NCI-H2227 (cell line): ENCODE measurements around the gene ERH.
A peak's percentile ranks its signal among the peaks of the same experiment; 100 is the strongest.

Experiments
- DNase-seq: peaks from one replicate; lab custom pipeline; 2025; ENCODE audit not compliant: unreplicated experiment; lab: John Stamatoyannopoulos, UW

Gene ERH

GRCh38 chr14:69356903-69357543 is 41.1 kb downstream of the ERH start:
- DNase-seq: no peak

- DNase-seq: no peak
Observed at GRCh38 chr14:69355607-69356281, 42.4 kb downstream of the ERH start.

DNA sequence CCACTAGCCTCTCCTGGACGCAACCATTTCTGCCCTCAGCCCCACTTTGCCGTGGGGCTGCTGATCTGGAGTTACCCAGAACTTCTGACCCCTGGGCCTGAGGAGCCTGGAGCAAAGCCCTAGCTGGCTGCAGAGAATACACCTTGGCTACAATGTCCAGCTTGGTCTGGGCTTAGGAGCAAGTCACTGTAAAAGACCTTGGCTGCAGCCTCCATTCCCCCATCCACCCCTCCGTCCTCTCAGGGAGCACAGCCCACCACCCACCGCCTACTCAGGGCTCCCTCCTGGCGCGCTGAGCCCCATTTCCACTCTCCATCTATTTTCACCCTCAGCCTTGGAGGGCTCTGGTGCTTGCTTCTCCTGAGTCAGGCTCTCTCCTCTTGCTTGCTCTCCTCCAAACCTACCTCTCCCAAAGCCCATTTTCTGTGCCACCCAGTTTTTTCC is 42.9 kb downstream of the ERH start:
- DNase-seq: no peak

- no peak for DNase-seq
Observed at GRCh38 chr14:69354383-69355153, 43.5 kb downstream of the ERH start.

DNA sequence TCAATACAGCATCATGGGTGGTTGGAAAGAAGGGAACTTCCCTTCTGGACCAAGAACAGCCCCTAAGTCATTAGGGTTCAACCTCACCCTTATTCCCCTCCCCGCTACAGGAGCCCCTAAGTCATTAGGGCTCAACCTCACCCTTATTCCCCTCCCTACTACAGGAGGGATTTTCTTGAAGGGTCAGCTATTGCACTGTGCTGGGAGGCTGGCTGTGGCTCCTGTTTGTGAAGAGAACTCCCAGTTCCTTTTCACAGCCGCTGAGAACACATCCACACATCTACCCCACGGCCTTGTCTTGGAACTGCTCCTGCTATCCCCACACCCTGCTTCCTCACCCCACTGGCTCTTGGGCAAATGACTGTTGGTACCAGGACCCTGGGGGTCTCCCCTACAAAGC is 44.9 kb downstream of the ERH start:
- no peak for DNase-seq

DNA sequence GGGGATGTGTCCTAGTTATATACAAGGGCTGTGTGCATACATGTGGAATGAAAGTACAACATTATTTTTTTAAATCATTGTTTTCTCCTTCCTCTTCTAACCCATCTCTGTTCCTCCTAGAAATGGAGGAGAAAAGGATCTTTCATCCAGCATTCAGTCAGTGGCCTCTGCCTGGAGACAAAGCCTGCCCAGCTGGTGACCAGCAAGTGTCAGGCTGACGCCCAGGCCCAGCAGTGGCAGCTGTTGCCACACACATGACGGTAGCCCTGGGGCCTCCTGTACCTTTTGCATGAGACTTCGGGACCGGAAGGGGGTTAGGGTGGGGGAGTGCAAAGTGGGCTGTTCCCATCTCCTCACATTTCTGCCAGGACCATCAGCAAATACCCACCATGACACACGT is 46.2 kb downstream of the ERH start:
- DNase-seq: no peak

- DNase-seq: no peak
Observed at GRCh38 chr14:69351385-69351784, 46.7 kb downstream of the ERH start.

GRCh38 chr14:69350892-69351291 is 47.2 kb downstream of the ERH start:
- no peak for DNase-seq

DNA sequence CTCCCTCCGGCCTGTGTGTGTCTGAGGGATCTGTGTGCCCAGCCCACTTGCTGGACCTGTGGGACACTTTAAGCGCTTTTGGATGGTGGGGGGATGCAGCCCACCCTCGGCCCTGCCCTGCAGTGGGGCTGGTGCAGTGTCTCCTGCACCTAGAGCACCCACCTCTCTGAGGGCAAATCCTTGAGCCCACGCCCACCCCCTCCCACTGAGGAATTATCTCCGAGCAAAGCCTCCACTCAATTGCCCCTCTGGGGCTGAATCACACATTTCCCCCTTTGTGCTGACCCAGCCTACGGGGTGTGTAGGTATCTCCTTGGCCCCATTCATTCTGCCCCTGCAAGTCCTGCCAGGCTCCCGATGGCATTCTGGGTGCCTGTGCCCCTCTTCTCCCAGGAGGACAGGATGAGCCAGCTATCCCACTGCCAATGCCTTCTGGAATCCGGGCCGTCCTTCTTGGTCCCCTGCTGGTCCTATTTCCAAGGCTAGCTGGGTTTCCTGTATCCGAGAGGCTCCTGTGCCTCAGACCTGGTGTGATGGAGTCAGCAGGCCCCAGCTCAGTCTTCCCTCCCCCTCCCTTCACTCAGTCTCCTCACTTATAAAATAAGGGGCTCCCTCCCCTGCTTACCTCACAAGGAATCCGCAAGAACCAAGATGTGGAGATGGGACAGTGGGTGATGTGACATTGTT is 48.9 kb downstream of the ERH start:
- DNase-seq: no peak

GRCh38 chr14:69346710-69347109 is 51.4 kb downstream of the ERH start:
- peak; percentile 30 for DNase-seq

GRCh38 chr14:69345402-69345801 is 52.7 kb downstream of the ERH start:
- no peak for DNase-seq

- no peak for DNase-seq
Observed at GRCh38 chr14:69344171-69344570, 53.9 kb downstream of the ERH start.

DNA sequence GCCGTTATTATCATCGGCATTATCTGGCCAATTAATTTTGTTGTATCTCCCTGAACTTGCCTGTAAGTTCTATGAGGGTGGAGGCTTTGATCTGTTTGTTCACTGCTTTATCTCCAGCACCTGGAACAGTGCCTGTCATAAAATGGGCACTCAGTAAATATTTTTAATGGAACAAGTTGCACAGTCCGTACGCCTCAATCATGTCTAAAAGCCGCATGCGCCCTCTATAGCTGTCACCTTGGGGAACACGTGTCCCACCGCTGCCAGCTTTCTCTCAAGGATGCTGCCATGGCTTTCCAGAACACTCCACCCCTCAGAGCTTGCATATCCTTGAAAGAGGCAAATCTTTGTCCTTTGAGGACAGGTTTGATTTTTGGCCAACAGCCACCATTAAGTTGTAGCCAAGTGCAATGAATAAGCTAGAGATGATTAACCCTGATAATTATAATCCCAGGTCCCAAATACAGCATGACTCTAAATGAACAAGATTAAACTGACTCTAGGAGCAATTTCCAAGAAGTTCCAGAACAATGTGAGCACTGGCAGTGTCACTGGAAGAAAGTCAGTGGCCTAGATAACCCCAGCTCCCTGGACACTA is 55.1 kb downstream of the ERH start:
- no peak for DNase-seq

DNA sequence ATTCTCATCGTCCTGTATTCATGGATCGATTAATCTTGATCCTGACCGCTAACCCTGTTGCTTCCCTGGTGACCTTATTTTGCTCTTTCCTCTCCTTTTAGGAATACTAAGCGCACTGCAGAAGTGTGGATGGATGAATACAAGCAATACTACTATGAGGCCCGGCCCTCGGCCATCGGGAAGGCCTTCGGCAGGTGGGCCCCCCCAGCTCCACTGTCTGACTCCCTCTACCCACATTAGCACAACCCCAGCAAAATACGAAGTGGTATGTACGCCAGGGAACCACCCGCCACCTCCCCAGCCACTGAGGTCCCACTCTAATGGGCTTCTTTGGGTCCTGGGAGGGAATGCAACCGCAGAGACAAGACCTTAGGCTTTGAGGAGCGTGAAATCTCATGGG is 58.7 kb downstream of the ERH start:
- DNase-seq: no peak

DNA sequence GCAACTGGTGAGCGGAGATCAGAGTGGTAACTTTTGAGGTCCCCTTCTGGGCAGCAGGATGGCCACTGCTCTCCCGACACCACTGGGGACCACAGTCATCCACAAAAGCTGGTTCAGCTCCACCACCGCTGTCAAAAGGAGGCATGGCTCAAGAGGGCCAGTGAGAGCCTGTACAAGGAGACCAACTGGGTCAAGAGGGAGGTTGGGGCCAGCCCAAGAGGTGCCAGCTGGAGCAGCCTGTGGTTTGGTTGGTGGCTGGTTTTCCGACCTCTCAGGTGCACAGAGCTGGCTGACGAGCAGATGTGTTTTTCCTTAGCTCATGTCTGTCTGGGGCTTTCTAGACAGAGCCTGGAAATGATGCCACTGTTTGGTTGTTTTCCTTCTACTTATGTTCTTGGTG is 60.1 kb downstream of the ERH start:
- no peak for DNase-seq

DNA sequence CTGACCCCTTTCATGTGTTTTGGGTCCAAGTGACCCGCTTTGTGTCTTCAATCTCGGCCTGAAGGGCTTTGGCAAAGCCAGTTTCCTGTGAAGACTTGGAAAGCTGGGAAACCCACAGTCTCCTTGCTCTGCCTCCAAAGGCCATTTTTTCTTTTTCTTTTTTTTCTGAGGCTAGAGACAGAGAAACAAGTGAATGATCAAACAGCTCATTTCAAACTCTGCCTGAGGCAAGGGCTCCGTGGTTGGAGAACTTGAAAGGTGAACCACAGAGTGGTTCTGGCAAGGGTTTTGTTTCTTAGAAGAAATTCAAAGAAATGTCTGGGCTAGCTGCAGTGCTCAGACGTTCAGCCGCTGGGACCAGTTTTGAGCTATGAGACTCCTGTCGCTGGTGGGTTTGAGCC is 62.7 kb downstream of the ERH start:
- no peak for DNase-seq

DNA sequence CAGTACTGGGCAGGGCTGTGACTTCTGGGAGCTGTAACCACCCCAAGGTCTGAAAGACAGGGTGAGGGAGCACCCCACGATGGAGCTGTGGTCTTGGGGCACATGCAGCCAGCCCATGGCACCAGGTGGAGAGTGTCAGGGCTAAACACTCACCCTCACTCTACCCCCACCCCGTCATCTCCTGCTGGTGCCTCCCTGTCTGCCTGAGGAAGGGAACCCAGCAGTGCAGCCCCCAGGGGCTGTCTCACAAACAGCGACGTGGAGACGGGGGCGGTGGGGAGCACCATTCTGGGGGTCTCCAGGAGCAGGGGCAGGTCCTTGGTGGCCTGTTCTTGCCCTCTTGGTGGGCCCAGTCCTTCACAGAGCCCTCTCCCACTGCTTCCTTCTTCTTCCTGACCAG is 63.5 kb downstream of the ERH start:
- no peak for DNase-seq

GRCh38 chr14:69333791-69334337 is 64.2 kb downstream of the ERH start:
- no peak for DNase-seq

GRCh38 chr14:69332782-69333395 is 65.2 kb downstream of the ERH start:
- DNase-seq: no peak

- no peak for DNase-seq
Observed at GRCh38 chr14:69331206-69331605, 66.9 kb downstream of the ERH start.
